Mucosa of descending colon (tissue), 3 donors: Measurements from ENCODE around the gene PPP1CC. TPM values are rescaled to one million over a fixed set of nuclear protein-coding genes. Genes with fewer than 3 reads are reported as not detected.
A peak's percentile ranks its signal among the peaks of the same experiment; 100 is the strongest.

Experiments used
- ATAC-seq: fragments of 200-7000 bp; cut with Tn5 transposase; one replicate; pipeline ENCODE4 v1.9.1; 2020; ENCODE audit warnings: mild to moderate bottlenecking, moderate library complexity
- DNase-seq, 3 donors: peaks; one replicate each; pipeline ENCODE4 v3.0.0-alpha.2; 2020
- H3K36me3 ChIP-seq: fragments of 200-600 bp; one replicate; pipeline ENCODE4 v1.8.0; 2021; ENCODE audit warnings: low read depth, mild to moderate bottlenecking
- H3K4me1 ChIP-seq: fragments of 200-600 bp; one replicate; pipeline ENCODE4 v1.8.0; 2021; ENCODE audit warnings: low read depth, mild to moderate bottlenecking
- H3K4me3 ChIP-seq: fragments of 200-600 bp; one replicate; pipeline ENCODE4 v1.8.0; 2021; ENCODE audit warnings: mild to moderate bottlenecking
- H3K9me3 ChIP-seq: fragments of 200-600 bp; one replicate; pipeline ENCODE4 v1.8.0; 2021; ENCODE audit warnings: mild to moderate bottlenecking
- CTCF ChIP-seq: fragments of 200-600 bp; IDR thresholded peaks from one replicate; pipeline ENCODE4 v1.8.0; 2022; ENCODE audit warnings: antibody characterized with exemption, mild to moderate bottlenecking
- intact Hi-C, 2 donors: fragments of 100-400 bp; cut with DNase I in 1 of 2; cut with micrococcal nuclease in 1 of 2; formaldehyde crosslinking; loops; one replicate each; pipeline versions ENCODE4 v1.11.0 to v1.11.1; 2022; cut with DNase I, micrococcal nuclease
- total RNA-seq, 3 donors: library from RNA; stranded (reverse); fragmentation: NEBNext Ultra II Directional in 2 of 3; extraction: Animal tissue kit (Norgen Biotek cat#: 25700) in 2 of 3; gene quantifications; one replicate each; pipeline versions ENCODE4 v1.2.1 to v1.2.4, GENCODE V29; 2021 to 2023
- donor health status: DM: no; HTN: no; CAD: no; lungs with moderate emphysema.
- donor health status: DM: no; HTN: no; CAD: no.
- donor health status: DM: no; HTN: yes; CAD: no.

The PPP1CC gene
- total RNA-seq, 3 donors from 2014 or later: 145 to 171 (median 161) TPM

- Histone ChIP-seq H3K4me1 (peaks cover 13% of the 10 kb centered on the region), H3K9me3 (no peaks in the 10 kb centered on the region), H3K36me3 (no peaks in the 10 kb centered on the region), H3K4me3 (no peak overlapping the region)
- no peak for TF ChIP-seq CTCF
- ATAC-seq (no peak), DNase-seq (no peak)
- intact Hi-C loops: no loop called here
Observed at GRCh38 chr12:110690127-110690430, 52.6 kb downstream of the PPP1CC start.

- ATAC-seq: peak; percentile 74
- intact Hi-C loops: no loop called here
Observed at GRCh38 chr12:110689281-110690126, 53.2 kb downstream of the PPP1CC start.

GRCh38 chr12:110688446-110689280, 54.0 kb downstream of the PPP1CC start, which contains the start of gene HVCN1:
HVCN1 (minus strand) TSS chr12:110689115; CDS start chr12:110683245, 5,870 bp downstream.
- peak within 1 kb of the TSS; percentile 14 for H3K4me3 ChIP-seq
- H3K36me3 ChIP-seq: no peaks in the 10 kb centered on the region
- H3K4me1 ChIP-seq: peaks cover 13% of the 10 kb centered on the region
- intact Hi-C loops: no loop called here
- ATAC-seq (peak; percentile 84), DNase-seq (peak; percentile 42 to 83 (median 61))
- no peaks in the 10 kb centered on the region for H3K9me3 ChIP-seq
- no peak for TF ChIP-seq CTCF

More at GRCh38 chr12:110689281-110690126, 53.2 kb downstream of the PPP1CC start:
- no peak for TF ChIP-seq CTCF
- Histone ChIP-seq H3K9me3 (no peaks in the 10 kb centered on the region), H3K4me1 (peaks cover 13% of the 10 kb centered on the region), H3K36me3 (no peaks in the 10 kb centered on the region), H3K4me3 (no peak overlapping the region)
- peak; percentile 39 to 75 (median 64) for DNase-seq

GRCh38 chr12:110687396-110688169, 55.1 kb downstream of the PPP1CC start:
- H3K4me3 ChIP-seq: no peak overlapping the region
- no peak for TF ChIP-seq CTCF
- no peak for ATAC-seq
- DNase-seq: no peak
- H3K4me1 ChIP-seq: peaks cover 13% of the 10 kb centered on the region
- intact Hi-C loops: no loop called here
- H3K9me3 ChIP-seq: no peaks in the 10 kb centered on the region
- no peaks in the 10 kb centered on the region for H3K36me3 ChIP-seq

- intact Hi-C loops: no loop called here
- no peak for DNase-seq
- TF ChIP-seq CTCF: no peak
- peaks cover 13% of the 10 kb centered on the region for H3K4me1 ChIP-seq
- H3K4me3 ChIP-seq: no peak overlapping the region
- H3K36me3 ChIP-seq: no peaks in the 10 kb centered on the region
- ATAC-seq: no peak
- no peaks in the 10 kb centered on the region for H3K9me3 ChIP-seq
Observed at GRCh38 chr12:110686294-110686903, 56.3 kb downstream of the PPP1CC start.
